GM18867 (cell line): ENCODE results near the gene TALDO1.
A peak's percentile ranks its signal among the peaks of the same experiment; 100 is the strongest.
"Not testable (repeated sequence)": the region's sequence is repeated elsewhere in the genome, so short reads cannot be mapped to it uniquely, and the experiment has no call there.

Experiments used
- ATAC-seq: cut with Tn5 transposase; IDR thresholded peaks from one replicate; pipeline ENCODE4 v1.9.1; 2021; ENCODE audit warnings: mild to moderate bottlenecking, moderate library complexity; ENCODE audit not compliant: unreplicated experiment

Gene TALDO1

GRCh38 chr11:733072-733471 lies 14.2 kb upstream of the TALDO1 start:
- ATAC-seq: no peak

GRCh38 chr11:734541-734940 lies 12.7 kb upstream of the TALDO1 start:
- not testable (repeated sequence) for ATAC-seq

- ATAC-seq: no peak
Observed at GRCh38 chr11:737366-737765, 9.9 kb upstream of the TALDO1 start.

- not testable (repeated sequence) for ATAC-seq
Observed at GRCh38 chr11:737899-738298, 9.4 kb upstream of the TALDO1 start.

- ATAC-seq: no peak
Observed at GRCh38 chr11:742156-742546, 5.1 kb upstream of the TALDO1 start.

- no peak for ATAC-seq
Observed at GRCh38 chr11:742571-743201, 4.6 kb upstream of the TALDO1 start.

GRCh38 chr11:745428-745827 lies 1.8 kb upstream of the TALDO1 start:
- no peak for ATAC-seq

GRCh38 chr11:746289-747157 lies 741 bp upstream of the TALDO1 start:
- peak; percentile 28 for ATAC-seq

- peak; percentile 26 for ATAC-seq
Observed at GRCh38 chr11:748007-748359, 719 bp downstream of the TALDO1 start.

GRCh38 chr11:749731-750130 lies 2.5 kb downstream of the TALDO1 start:
- ATAC-seq: no peak

- no peak for ATAC-seq
Observed at GRCh38 chr11:760236-760635, 13.0 kb downstream of the TALDO1 start.

- ATAC-seq: no peak
Observed at GRCh38 chr11:761526-762108, 14.4 kb downstream of the TALDO1 start.

- ATAC-seq: no peak
Observed at GRCh38 chr11:762421-763072, 15.3 kb downstream of the TALDO1 start.

- no peak for ATAC-seq
Observed at GRCh38 chr11:763073-763463, 15.8 kb downstream of the TALDO1 start.

- ATAC-seq: no peak
Observed at GRCh38 chr11:763549-764321, 16.5 kb downstream of the TALDO1 start.

- no peak for ATAC-seq
Observed at GRCh38 chr11:764322-765024, 17.2 kb downstream of the TALDO1 start.

- ATAC-seq: no peak
Observed at GRCh38 chr11:765025-765801, 17.9 kb downstream of the TALDO1 start.

- no peak for ATAC-seq
Observed at GRCh38 chr11:765802-766091, 18.5 kb downstream of the TALDO1 start.

- no peak for ATAC-seq
Observed at GRCh38 chr11:766106-766935, 19.1 kb downstream of the TALDO1 start.
